ENCODE data around the gene CD300E. TPM values are rescaled to one million over a fixed set of nuclear protein-coding genes. Genes with fewer than 3 reads are reported as not detected.

Gene CD300E
- total and polyA plus RNA-seq, 2 of the 4 experiments (the other 2 are of a cell fraction) = not detected

DNA sequence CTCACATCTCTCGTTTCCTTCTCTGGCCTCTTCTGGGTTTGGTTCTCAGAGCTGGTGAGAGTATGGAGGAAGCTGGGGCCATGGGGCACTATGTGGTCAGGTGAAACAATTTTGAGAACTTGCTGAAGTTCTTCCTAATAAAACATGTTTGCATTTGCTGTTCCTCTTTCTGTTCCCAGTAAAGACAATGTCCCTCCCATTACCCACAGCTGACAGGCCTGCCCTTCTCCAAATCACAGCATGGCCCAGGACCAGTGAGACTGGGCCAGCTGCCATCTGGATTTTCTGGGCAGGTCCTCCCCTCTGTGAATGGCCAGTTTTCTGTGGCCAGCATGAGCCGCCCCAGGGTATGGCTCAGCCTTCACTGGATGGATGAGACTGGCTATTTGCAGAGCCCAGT is 56.1 kb downstream of the CD300E start, which contains the start of gene CD300H:
CD300H (minus strand) TSS at position 113 of the 400 bp plus-strand sequence.
- intact Hi-C loops (cut with micrococcal nuclease) = no loop called here
- no peak within 1 kb of the TSS for H3K23ac ChIP-seq (ENCODE audit: low read depth, low read length)

More for the DNA sequence above, 56.1 kb downstream of the CD300E start, which contains the start of gene CD300H:
- no peak within 1 kb of the TSS for H3K9ac ChIP-seq (ENCODE audit: low read depth, low read length)
- H2BK120ac ChIP-seq (ENCODE audit: low read depth, low read length) = no peak within 1 kb of the TSS
- dilution Hi-C loops (cut with HindIII; ENCODE audit: low sequenced_read_pairs, unreplicated experiment) (no loop called here), in situ Hi-C loops (cut with MboI; ENCODE audit: low sequenced_read_pairs) (no loop called here)
- H2BK5ac ChIP-seq (ENCODE audit: low read depth, low read length, poor library complexity, severe bottlenecking) = peak within 1 kb of the TSS; percentile 88
- no peaks in the 10 kb centered on the region for H3K27me3 ChIP-seq (ENCODE audit: control insufficient read depth, insufficient read depth, low read length)
- H2AK9ac ChIP-seq (replicated peaks; ENCODE audit: low read depth, low read length, poor library complexity) = no peak within 1 kb of the TSS
- H4K8ac ChIP-seq (ENCODE audit: low read depth in 2 of 2, low read length in 2 of 2) = no peak within 1 kb of the TSS
- no peak within 1 kb of the TSS for H2BK20ac ChIP-seq (ENCODE audit: low read depth, low read length)
- H4K5ac ChIP-seq (ENCODE audit: low read depth, low read length) = no peak within 1 kb of the TSS
- no peaks in the 10 kb centered on the region for H3K36me3 ChIP-seq (ENCODE audit: control insufficient read depth, insufficient read depth, low read length)
- DNase-seq (no peak), ATAC-seq (ENCODE audit: low read depth) (no peak)
- no peak within 1 kb of the TSS for H3K4ac ChIP-seq (ENCODE audit: low read depth, low read length)
- no peak within 1 kb of the TSS for H2AFZ ChIP-seq (replicated peaks; ENCODE audit: low read length, poor library complexity)
- BruUV-seq (replicated peaks) = no TSS peak
- H3K79me1 ChIP-seq (ENCODE audit: low read depth in 1 of 2, low read length in 2 of 2) = no peaks in the 10 kb centered on the region
- no peak for TF ChIP-seq BHLHE40 (IDR thresholded peaks at IDR 0.05; ENCODE audit: low read depth, low read length)
- no peak within 1 kb of the TSS for H3K18ac ChIP-seq (ENCODE audit: low read depth, low read length)
- no peak within 1 kb of the TSS for H3K14ac ChIP-seq (replicated peaks; ENCODE audit: low read depth, low read length)
- no peaks in the 10 kb centered on the region for H4K20me1 ChIP-seq (ENCODE audit: insufficient read depth, low read length)
- no peak within 1 kb of the TSS for H2AK5ac ChIP-seq (ENCODE audit: low read depth, low read length)
- WGBS, 2 experiments (ENCODE audit: extremely low coverage in 2 of 2, insufficient read length in 1 of 2) = no CpG with 5 or more reads among the region's 2 CpGs
- CTCF ChIA-PET = no interaction called here
- no peak within 1 kb of the TSS for H3K4me2 ChIP-seq (ENCODE audit: low read depth, low read length)
- peaks cover 37% of the 10 kb centered on the region for H3K9me3 ChIP-seq (ENCODE audit: control insufficient read depth, insufficient read depth, low read length)
- no peak within 1 kb of the TSS for H3K4me3 ChIP-seq (ENCODE audit: insufficient read depth, low read depth, low read length)
- H3K56ac ChIP-seq (ENCODE audit: extremely low read depth, insufficient read depth, low read length) = no peak within 1 kb of the TSS
- H3K27ac ChIP-seq (ENCODE audit: insufficient read depth, low read length) = no peak within 1 kb of the TSS
- H2BK15ac ChIP-seq (ENCODE audit: low read depth, low read length) = no peak within 1 kb of the TSS
- H4K91ac ChIP-seq (ENCODE audit: insufficient read depth, low read depth, low read length) = no peak within 1 kb of the TSS
- no peaks in the 10 kb centered on the region for H3K9me1 ChIP-seq (ENCODE audit: insufficient read depth, low read length)
- H3K4me1 ChIP-seq (ENCODE audit: control insufficient read depth, insufficient read depth, low read length) = no peaks in the 10 kb centered on the region
- POLR2A ChIA-PET (ENCODE audit: unreplicated experiment) = no interaction called here
